ENCODE results near the gene ASL.

GRCh38 chr7:66100408-66101050 lies 24.9 kb downstream of the ASL start:
- TF ChIP-seq CTCF (IDR thresholded peaks at IDR 0.05; ENCODE audit: low read length) (no peak), EZH2phosphoT487 (IDR thresholded peaks at IDR 0.05; ENCODE audit: low read length) (no peak)
